ENCODE data around the gene ZNF77. TPM values are rescaled to one million over a fixed set of nuclear protein-coding genes. Genes with fewer than 3 reads are reported as not detected.

ZNF77 gene
- total RNA-seq, 2 donors from 2014 or later, result 4.6 to 7.1 TPM

DNA sequence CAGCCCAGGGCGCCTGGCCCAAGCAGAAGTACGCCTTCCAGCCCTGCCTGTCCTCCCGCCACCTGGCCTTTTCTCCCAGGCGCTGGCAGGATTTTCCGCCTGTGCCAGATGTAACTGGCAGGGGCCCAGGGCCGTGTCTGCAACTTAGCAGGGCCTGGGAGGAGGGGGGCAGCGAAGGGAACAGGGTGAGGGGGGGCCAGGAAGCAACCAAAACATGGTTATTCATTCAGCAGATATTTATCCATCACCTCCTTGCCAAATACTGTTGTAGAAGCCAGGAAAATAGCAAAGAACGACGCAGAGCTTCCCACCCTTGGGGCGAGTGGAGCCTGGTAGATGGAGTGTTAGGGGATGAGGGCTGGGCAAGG is 38.2 kb upstream of the ZNF77 start:
- 55% methylated on average over 10 of the region's 10 CpGs; no CpG with 5 or more reads in 1 of the 2 experiments for WGBS, 2 experiments (ENCODE audit: insufficient coverage in 1 of 2, insufficient read length in 1 of 2)
- no peak overlapping the region for H3K4me3 ChIP-seq (ENCODE audit: low read length)
- H3K9me3 ChIP-seq (ENCODE audit: control insufficient read depth, low read length), result no peaks in the 10 kb centered on the region
- Mint-ChIP-seq H3K4me3 (no peak overlapping the region), H3K36me3 (ENCODE audit: low read depth) (no peaks in the 10 kb centered on the region), H3K4me1 (peaks cover 28% of the 10 kb centered on the region), H3K9me3 (no peaks in the 10 kb centered on the region), H3K27me3 (ENCODE audit: insufficient read depth) (peaks cover 44% of the 10 kb centered on the region), H3K27ac (no peak overlapping the region)
- no peaks in the 10 kb centered on the region for H3K36me3 ChIP-seq (ENCODE audit: control insufficient read depth, insufficient read depth, low read length)
- H3K27ac ChIP-seq (ENCODE audit: low read depth, low read length), result no peak overlapping the region
- peaks cover 13% of the 10 kb centered on the region for H3K4me1 ChIP-seq (ENCODE audit: control insufficient read depth, insufficient read depth, low read length)
- TF ChIP-seq, protein P1, sequence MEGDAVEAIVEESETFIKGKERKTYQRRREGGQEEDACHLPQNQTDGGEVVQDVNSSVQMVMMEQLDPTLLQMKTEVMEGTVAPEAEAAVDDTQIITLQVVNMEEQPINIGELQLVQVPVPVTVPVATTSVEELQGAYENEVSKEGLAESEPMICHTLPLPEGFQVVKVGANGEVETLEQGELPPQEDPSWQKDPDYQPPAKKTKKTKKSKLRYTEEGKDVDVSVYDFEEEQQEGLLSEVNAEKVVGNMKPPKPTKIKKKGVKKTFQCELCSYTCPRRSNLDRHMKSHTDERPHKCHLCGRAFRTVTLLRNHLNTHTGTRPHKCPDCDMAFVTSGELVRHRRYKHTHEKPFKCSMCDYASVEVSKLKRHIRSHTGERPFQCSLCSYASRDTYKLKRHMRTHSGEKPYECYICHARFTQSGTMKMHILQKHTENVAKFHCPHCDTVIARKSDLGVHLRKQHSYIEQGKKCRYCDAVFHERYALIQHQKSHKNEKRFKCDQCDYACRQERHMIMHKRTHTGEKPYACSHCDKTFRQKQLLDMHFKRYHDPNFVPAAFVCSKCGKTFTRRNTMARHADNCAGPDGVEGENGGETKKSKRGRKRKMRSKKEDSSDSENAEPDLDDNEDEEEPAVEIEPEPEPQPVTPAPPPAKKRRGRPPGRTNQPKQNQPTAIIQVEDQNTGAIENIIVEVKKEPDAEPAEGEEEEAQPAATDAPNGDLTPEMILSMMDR (conservative IDR thresholded peaks at IDR 0.05), result no peak
- peak; percentile 59 for DNase-seq
- H3K27me3 ChIP-seq (ENCODE audit: control insufficient read depth, insufficient read depth, low read length, poor library complexity, severe bottlenecking), result no peaks in the 10 kb centered on the region
- H3K9ac ChIP-seq (ENCODE audit: extremely low read depth, low read length, poor library complexity, severe bottlenecking), result no peak overlapping the region

DNA sequence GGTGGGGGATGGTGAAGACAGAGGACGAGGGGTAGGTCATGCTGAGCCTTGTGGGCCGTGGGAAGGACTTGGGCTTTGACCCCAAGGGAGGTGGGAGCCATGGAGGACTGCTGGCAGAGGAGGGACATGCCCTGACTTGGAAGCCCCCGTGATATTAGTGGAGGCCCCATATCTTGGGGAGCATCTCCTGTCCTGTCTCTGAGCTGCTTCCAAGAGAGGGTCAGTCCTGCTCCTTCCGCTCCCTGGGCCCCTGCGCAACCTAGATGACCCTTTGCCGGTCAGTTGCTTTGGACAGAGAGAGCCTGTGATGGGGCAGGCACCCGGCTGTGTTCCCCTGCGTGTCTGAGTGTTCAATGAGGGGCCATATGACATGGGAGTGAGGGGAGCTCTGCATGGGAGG is 37.8 kb upstream of the ZNF77 start:
- Histone ChIP-seq H3K4me1 (ENCODE audit: control insufficient read depth, insufficient read depth, low read length) (peaks cover 15% of the 10 kb centered on the region), H3K9me3 (ENCODE audit: control insufficient read depth, low read length) (no peaks in the 10 kb centered on the region), H3K27me3 (ENCODE audit: control insufficient read depth, insufficient read depth, low read length, poor library complexity, severe bottlenecking) (no peaks in the 10 kb centered on the region), H3K36me3 (ENCODE audit: control insufficient read depth, insufficient read depth, low read length) (no peaks in the 10 kb centered on the region), H3K27ac (ENCODE audit: low read depth, low read length) (no peak overlapping the region), H3K4me3 (ENCODE audit: low read length) (no peak overlapping the region), H3K9ac (ENCODE audit: extremely low read depth, low read length, poor library complexity, severe bottlenecking) (no peak overlapping the region)
- TF ChIP-seq, protein P1 (conservative IDR thresholded peaks at IDR 0.05), result no peak
- Mint-ChIP-seq H3K9me3 (no peaks in the 10 kb centered on the region), H3K36me3 (ENCODE audit: low read depth) (no peaks in the 10 kb centered on the region), H3K4me3 (no peak overlapping the region), H3K27me3 (ENCODE audit: insufficient read depth) (peaks cover 44% of the 10 kb centered on the region), H3K4me1 (peaks cover 30% of the 10 kb centered on the region), H3K27ac (no peak overlapping the region)
- no peak for DNase-seq
- WGBS, 2 experiments (ENCODE audit: insufficient coverage in 1 of 2, insufficient read length in 1 of 2), result 81% methylated on average over 8 of the region's 8 CpGs; no CpG with 5 or more reads in 1 of the 2 experiments

DNA sequence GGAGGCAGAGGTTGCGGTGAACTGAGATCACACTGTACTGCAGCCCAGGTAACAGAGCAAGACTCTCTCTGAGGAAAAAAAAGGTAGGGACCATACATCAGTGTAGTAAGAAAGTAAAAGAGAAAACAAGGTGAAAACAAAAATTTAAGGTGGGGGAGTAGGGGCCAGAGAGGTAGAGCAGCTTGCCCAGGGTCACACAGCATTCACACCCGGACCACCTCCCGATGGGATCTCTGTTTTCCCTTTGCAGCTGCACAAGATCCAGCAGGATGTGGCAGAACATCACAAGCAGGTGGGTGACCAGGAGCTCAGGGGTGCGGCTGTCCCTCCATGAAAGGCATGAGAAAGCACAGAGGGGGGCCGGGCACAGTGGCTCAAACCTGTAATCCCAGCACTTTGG is 37.1 kb upstream of the ZNF77 start:
- TF ChIP-seq, protein P1 (conservative IDR thresholded peaks at IDR 0.05), result no peak
- peaks cover 10% of the 10 kb centered on the region for H3K4me1 ChIP-seq (ENCODE audit: control insufficient read depth, insufficient read depth, low read length)
- Mint-ChIP-seq H3K9me3 (no peaks in the 10 kb centered on the region), H3K4me1 (peaks cover 24% of the 10 kb centered on the region), H3K36me3 (ENCODE audit: low read depth) (no peaks in the 10 kb centered on the region), H3K27me3 (ENCODE audit: insufficient read depth) (peaks cover 46% of the 10 kb centered on the region), H3K27ac (no peak overlapping the region), H3K4me3 (no peak overlapping the region)
- no peak overlapping the region for H3K4me3 ChIP-seq (ENCODE audit: low read length)
- H3K36me3 ChIP-seq (ENCODE audit: control insufficient read depth, insufficient read depth, low read length), result no peaks in the 10 kb centered on the region
- 80 to 93% methylated on average over 5 of the region's 5 CpGs for WGBS, 2 experiments (ENCODE audit: insufficient coverage in 1 of 2, insufficient read length in 1 of 2)
- H3K9me3 ChIP-seq (ENCODE audit: control insufficient read depth, low read length), result no peaks in the 10 kb centered on the region
- no peak overlapping the region for H3K9ac ChIP-seq (ENCODE audit: extremely low read depth, low read length, poor library complexity, severe bottlenecking)
- no peak for DNase-seq
- no peak overlapping the region for H3K27ac ChIP-seq (ENCODE audit: low read depth, low read length)
- peaks cover under 1% of the 10 kb centered on the region for H3K27me3 ChIP-seq (ENCODE audit: control insufficient read depth, insufficient read depth, low read length, poor library complexity, severe bottlenecking)

All from endodermal cell (in vitro differentiated cells).